NCI-H510A treated with DMSO at 0.1 percent for 48 hours (cell line): Measurements from ENCODE around the gene NXPH2.
A peak's percentile ranks its signal among the peaks of the same experiment; 100 is the strongest.
"Not testable (repeated sequence)": the region's sequence is repeated elsewhere in the genome, so short reads cannot be mapped to it uniquely, and the experiment has no call there.

ENCODE experiments used
- DNase-seq: peaks from one replicate; lab custom pipeline; 2025; lab: John Stamatoyannopoulos, UW

The NXPH2 gene

DNA sequence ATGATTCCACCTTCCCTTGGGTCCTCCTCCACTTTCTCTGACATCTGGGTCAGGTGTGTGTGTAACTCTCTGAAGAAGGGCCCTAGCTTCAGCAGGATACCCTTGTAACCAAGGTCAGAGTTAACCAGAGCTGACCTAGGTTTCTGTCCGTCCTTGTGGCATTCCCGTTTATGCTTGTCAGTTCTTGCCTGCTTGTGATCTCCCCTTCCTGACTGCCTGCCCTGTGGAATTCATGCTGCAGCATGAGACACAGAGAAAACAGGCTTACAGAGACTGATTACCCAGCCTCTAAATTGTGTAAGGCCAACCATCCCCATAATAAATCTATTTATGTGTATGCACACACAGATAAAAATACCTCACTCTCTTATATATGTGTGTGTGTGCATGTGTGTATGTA, 22.8 kb downstream of the NXPH2 start:
- no peak for DNase-seq

DNA sequence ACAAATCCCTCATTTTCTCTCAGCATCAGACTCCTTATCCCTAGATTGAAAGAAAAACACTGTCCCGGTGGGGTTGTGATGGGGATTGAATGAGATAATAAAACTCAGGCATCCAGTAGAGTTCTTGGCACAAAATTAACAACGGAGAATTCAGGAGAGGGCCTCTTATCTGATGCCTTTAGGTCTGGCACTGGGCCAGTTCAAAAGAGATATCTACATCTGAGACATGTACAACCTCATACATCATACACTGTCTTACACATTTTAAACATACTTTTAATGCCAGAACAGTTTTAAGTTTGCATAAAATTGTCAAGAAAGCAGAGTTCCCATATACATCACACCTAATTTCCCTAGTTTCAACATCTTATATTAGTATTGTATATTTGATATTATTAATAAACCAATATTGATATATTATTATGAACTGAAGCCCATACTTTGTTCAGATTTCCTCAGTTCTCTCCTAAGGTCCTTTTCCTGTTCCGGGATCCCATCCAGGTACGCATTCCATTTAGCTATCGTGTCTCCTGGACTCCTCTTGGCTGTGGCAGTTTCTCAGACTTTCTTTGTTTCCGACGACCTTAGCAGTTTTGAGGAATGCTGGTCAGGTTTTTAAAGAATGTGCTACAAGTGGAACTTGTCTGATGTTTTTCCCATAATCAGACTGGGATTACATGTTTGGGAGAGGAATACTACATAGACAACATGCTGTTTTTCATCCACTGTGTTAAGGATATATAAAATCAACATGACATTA, 27.8 kb downstream of the NXPH2 start:
- no peak for DNase-seq

- DNase-seq, result peak; percentile 67
These were observed 35.5 kb downstream of the NXPH2 start for GRCh38 chr2:138744713-138745112.

DNA sequence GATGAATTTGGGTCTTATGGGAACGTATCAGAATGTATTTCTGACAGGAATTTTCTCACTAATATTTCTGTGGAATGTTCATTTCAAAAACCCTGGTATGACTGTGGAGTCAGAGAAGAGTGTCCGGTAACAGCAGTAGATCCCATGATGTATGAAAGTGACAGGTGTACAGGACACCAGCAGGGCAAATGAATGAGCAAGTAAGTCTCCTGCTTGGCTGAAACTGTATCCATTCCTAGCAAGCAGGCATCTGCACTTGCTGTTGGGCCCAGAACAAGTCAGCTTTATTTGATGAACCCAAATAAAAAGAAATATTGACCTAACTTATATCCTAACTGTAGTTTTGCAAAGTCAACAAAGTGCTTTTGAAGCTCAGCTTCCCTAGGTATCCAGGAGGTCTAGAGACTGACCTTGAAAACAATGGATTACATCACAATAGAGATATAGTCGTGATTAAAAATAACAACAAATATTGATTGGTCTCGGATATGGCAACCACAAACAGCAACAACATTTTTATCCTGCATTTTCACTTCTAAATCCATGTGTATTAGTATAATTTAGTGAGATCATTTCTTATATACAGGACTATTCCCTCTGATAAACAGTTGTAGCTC, 37.6 kb downstream of the NXPH2 start:
- no peak for DNase-seq

GRCh38 chr2:138741851-138742250, 38.3 kb downstream of the NXPH2 start:
- DNase-seq, result no peak

DNA sequence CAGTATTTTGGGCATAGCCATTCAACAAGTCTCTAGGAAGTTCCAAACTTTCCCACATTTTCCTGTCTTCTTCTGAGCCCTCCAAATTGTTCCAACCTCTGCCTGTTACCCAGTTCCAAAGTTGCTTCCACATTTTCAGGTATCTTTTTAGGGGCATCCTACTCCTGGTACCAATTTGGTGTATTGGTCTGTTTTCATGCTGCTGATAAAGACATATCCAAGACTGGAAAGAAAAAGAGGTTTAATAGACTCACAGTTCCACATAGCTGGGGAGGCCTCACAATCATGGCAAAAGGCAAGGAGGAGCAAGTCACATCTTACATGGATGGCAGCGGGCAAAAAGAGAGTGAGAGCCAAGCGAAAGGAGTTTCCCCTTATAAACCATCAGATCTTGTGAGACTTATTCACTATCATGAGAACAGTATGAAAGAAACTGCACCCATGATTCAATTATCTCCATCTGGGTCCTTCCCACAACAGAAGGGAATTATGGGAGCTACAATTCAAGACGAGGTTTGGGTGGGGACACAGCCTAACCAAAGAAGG, 43.1 kb downstream of the NXPH2 start:
- DNase-seq, result not testable (repeated sequence)

DNA sequence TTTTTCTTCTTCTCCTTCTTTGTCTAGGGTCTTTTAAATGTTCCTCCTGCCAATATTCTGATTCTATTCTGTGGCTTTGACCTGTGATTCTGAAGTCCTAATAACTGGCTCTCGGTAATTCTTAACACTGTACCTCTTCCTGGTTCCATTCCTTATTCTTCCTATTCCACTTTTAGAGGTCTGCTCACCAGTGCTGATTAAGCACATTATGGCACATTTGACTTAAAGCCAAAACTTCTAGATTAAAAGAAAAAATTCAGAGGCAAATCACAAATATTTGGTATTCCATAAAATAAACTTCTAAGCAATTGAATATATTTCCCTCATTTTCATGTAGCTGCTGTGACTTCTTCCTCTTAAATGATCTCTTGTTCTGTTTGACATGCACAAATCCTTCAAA, 47.5 kb downstream of the NXPH2 start:
- DNase-seq, result no peak

- no peak for DNase-seq
These were observed 49.6 kb downstream of the NXPH2 start for GRCh38 chr2:138730497-138731030.

DNA sequence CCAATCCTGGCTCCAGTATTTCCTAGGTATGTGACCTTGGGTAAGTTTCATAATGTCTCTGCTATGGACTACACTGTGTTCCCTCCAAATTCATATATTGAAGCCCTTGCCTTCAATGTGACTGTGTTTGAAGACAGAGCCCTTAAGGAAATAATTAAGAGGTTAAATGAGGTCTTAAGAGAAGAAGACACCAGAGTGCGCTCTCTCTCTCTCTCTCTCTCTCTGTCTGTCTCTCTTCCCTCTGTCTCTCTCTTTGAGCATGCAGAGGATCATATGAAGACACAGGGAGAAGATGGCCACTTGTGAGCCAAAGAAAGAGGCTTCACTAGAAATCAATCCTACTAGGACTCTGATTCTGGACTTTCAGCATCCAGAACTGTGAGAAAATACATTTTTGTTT, 52.2 kb downstream of the NXPH2 start:
- no peak for DNase-seq

- DNase-seq, result no peak
These were observed 53.5 kb downstream of the NXPH2 start for GRCh38 chr2:138726681-138727080.

DNA sequence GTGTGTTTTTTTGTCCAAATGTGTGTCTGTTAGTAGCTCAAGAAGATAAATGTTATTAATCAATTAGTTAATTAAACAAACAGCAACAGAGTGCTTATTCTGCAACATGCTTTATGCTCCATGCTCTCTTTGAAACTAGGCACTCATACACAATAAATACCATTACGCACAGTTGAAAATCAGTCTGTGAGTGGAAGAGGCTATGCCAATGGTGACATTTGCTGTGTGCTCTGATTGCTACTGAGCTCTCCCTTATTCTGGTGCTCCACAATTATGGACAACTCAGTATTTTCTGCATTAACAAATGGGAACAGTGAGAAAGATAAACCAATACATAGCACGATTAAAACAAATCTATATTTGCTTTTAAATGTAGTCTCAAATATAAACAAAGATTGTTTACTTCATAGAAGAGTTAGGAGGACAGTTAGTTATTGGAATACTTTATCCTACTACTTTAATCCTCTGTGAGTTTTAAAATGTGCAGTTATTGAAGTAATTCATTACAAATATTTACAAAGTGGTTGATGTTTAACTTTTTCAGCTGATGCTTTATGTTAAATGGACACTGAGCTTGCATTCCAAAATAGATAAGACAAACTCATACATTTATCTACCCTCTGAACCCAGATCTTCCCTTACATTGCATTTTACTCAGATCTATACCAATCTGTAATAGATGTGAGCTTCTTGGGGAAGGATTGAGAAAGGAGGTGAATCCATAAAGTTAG, 55.3 kb downstream of the NXPH2 start:
- DNase-seq, result no peak

- no peak for DNase-seq
These were observed 55.9 kb downstream of the NXPH2 start for GRCh38 chr2:138724327-138724726.

- no peak for DNase-seq
These were observed 56.8 kb downstream of the NXPH2 start for GRCh38 chr2:138723196-138723987.

DNA sequence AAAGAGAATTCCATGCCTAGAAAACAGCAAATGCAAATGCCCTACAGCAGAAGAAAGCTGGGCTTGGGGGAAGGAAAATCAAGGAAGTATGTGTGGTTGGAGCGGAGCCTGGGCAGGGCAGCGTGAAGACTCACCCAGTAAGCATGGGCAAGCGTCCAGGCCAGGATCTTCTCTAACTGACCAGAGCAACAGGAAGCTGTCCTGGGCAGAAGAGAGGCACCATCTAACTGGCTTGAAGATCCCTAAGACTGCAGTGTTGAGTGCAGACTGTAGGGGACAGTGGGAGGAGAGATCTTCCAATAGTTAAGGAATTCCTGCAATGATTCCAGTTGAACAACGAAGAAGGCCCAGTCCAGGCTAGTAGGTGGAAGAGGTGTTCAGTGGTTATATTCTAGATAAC, 57.9 kb downstream of the NXPH2 start:
- no peak for DNase-seq

DNA sequence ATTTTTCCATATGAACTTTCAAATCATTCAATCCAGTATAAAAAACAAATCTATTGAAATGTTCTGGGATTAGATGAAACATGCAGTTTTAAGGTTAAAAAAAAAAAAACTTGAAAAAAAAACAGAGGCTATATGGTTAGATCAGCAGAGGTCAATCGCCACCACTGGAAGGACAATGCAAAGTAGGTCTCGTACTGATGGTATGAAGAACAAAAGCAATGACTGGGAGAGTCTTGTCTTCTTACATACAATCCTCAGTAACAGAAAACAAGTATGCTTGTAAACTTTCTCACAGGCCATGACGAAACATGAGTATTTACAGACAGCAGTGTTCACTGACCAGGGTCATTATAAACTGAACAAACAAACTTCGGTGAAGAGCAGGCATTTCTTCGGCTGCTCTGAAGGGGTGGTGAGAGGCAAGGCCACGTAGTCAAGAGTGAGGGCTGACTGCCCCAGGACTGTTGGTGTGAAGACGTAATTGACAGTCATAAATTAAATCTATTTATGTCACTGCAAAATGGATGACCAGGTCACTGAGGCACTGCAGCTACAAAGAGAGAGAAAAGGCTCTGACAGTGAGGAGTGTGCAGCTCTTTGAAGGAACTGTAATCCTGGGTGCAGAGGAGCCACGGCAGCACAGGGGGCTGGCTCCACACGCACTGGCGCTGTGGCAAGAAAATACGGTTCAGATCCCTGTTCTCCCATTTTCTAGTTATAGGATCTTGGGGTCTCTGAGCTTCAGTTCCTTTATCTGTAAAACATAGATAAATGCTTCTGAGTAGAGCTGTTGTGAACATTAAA, 60.0 kb downstream of the NXPH2 start:
- peak; percentile 36 for DNase-seq

GRCh38 chr2:138718405-138718804, 61.8 kb downstream of the NXPH2 start:
- no peak for DNase-seq

- DNase-seq, result no peak
These were observed 64.0 kb downstream of the NXPH2 start for GRCh38 chr2:138716183-138716582.

DNA sequence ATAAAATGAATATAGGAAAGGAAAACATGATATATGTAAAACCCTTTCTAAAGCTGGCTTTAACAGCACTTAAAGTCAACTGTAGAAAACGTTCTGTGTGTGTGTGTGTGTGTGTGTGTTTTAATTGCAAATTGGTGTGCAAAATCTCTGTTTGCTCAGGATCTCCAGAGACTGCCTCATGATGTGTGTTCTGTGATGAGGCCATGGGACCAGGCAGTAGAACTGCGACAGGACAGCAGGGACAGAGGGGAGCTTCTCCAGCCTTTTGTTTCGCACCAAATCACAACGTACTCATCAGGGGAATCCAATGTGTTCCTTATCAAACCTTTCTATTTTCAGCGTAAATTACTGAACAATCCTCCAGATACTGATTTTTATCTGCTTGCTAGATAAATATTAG, 66.7 kb downstream of the NXPH2 start:
- no peak for DNase-seq

- DNase-seq, result no peak
These were observed 67.1 kb downstream of the NXPH2 start for GRCh38 chr2:138713069-138713496.

GRCh38 chr2:138712212-138712979, 67.8 kb downstream of the NXPH2 start:
- no peak for DNase-seq
